ENCODE data around the gene CACNG1.
"Not testable (repeated sequence)": the region's sequence is repeated elsewhere in the genome, so short reads cannot be mapped to it uniquely, and the experiment has no call there.

CACNG1 gene

GRCh38 chr17:67079491-67079890 lies 35.1 kb downstream of the CACNG1 start:
- DNase-seq (ENCODE audit: low read depth): no peak

- no peak for DNase-seq (ENCODE audit: low read depth)
Observed at GRCh38 chr17:67080804-67081203, 36.5 kb downstream of the CACNG1 start.

- no peak for DNase-seq (ENCODE audit: low read depth)
Observed at GRCh38 chr17:67082107-67082506, 37.8 kb downstream of the CACNG1 start.

GRCh38 chr17:67085406-67085805 lies 41.1 kb downstream of the CACNG1 start:
- no peak for DNase-seq (ENCODE audit: low read depth)

- no peak for DNase-seq (ENCODE audit: low read depth)
Observed at GRCh38 chr17:67088639-67089038, 44.3 kb downstream of the CACNG1 start.

GRCh38 chr17:67090341-67090740 lies 46.0 kb downstream of the CACNG1 start:
- DNase-seq (ENCODE audit: low read depth): no peak

GRCh38 chr17:67092291-67092690 lies 47.9 kb downstream of the CACNG1 start:
- no peak for DNase-seq (ENCODE audit: low read depth)

GRCh38 chr17:67092710-67093109 lies 48.4 kb downstream of the CACNG1 start:
- DNase-seq (ENCODE audit: low read depth): not testable (repeated sequence)

- no peak for DNase-seq (ENCODE audit: low read depth)
Observed at GRCh38 chr17:67093348-67093747, 49.0 kb downstream of the CACNG1 start.

GRCh38 chr17:67095291-67095690 lies 50.9 kb downstream of the CACNG1 start:
- peak; percentile 38 for DNase-seq (ENCODE audit: low read depth)

GRCh38 chr17:67095803-67096202 lies 51.4 kb downstream of the CACNG1 start:
- DNase-seq (ENCODE audit: low read depth): peak; percentile 30

GRCh38 chr17:67096609-67097008 lies 52.3 kb downstream of the CACNG1 start:
- DNase-seq (ENCODE audit: low read depth): no peak

GRCh38 chr17:67098006-67098405 lies 53.7 kb downstream of the CACNG1 start:
- no peak for DNase-seq (ENCODE audit: low read depth)

- DNase-seq (ENCODE audit: low read depth): not testable (repeated sequence)
Observed at GRCh38 chr17:67104641-67105040, 60.3 kb downstream of the CACNG1 start.

GRCh38 chr17:67105213-67105612 lies 60.9 kb downstream of the CACNG1 start:
- DNase-seq (ENCODE audit: low read depth): peak; percentile 48

Data from non-pigmented ciliary epithelial cell (primary cell).